Mesenchymal stem cell (in vitro differentiated cells and primary cell): ENCODE results near the gene ABCA3.

Experiments
- DNase-seq: peaks from one replicate; pipeline ENCODE4 v3.0.0-alpha.2; 2013
- H2AFZ ChIP-seq: one replicate; pipeline ENCODE4 v1.6.1; 2013; ENCODE audit warnings: low read depth, mild to moderate bottlenecking, control low read depth, inconsistent platforms, low read length, moderate library complexity
- H2AK5ac ChIP-seq: 2 replicates; pipeline ENCODE4 v1.6.1; 2013; ENCODE audit warnings: low read length, moderate library complexity, mild to moderate bottlenecking, inconsistent platforms; ENCODE audit not compliant: severe bottlenecking
- H2BK120ac ChIP-seq: one replicate; pipeline ENCODE4 v1.6.1; 2013; ENCODE audit warnings: low read depth, mild to moderate bottlenecking, inconsistent platforms, low read length, moderate library complexity
- H2BK12ac ChIP-seq, 2 experiments: one replicate each; pipeline ENCODE4 v1.6.1; 2013; ENCODE audit warnings: inconsistent platforms in 2 of 2, low read length in 2 of 2, mild to moderate bottlenecking in 2 of 2, moderate library complexity in 2 of 2, control low read depth in 1 of 2
- H2BK15ac ChIP-seq: one replicate; pipeline ENCODE4 v1.6.1; 2013; ENCODE audit warnings: mild to moderate bottlenecking, low read depth, inconsistent platforms; ENCODE audit not compliant: poor library complexity, severe bottlenecking
- H2BK5ac ChIP-seq: 2 replicates; pipeline ENCODE4 v1.6.1; 2013; ENCODE audit warnings: low read depth, mild to moderate bottlenecking, low read length, control low read depth, inconsistent platforms; ENCODE audit not compliant: poor library complexity, severe bottlenecking
- H3K14ac ChIP-seq, 2 experiments: one replicate each; pipeline ENCODE4 v1.6.1; 2013; ENCODE audit warnings: inconsistent platforms in 2 of 2, low read length in 2 of 2, control low read depth in 1 of 2, mild to moderate bottlenecking in 1 of 2, moderate library complexity in 1 of 2
- H3K18ac ChIP-seq, 2 experiments: one replicate each; pipeline ENCODE4 v1.6.1; 2013; ENCODE audit warnings: inconsistent platforms in 2 of 2, low read length in 2 of 2, control low read depth in 1 of 2, low read depth in 1 of 2, mild to moderate bottlenecking in 1 of 2
- H3K23ac ChIP-seq, 2 experiments: one replicate each; pipeline ENCODE4 v1.6.1; 2013; ENCODE audit warnings: inconsistent platforms in 2 of 2, low read length in 2 of 2, mild to moderate bottlenecking in 2 of 2, moderate library complexity in 2 of 2, control low read depth in 1 of 2
- H3K27ac ChIP-seq: 2 replicates; pipeline ENCODE4 v1.5.1; 2013; ENCODE audit warnings: mild to moderate bottlenecking, moderate library complexity, low read length, control low read depth, inconsistent platforms; ENCODE audit not compliant: poor library complexity, severe bottlenecking
- H3K27me3 ChIP-seq, 2 experiments: 2 replicates each; pipeline versions ENCODE4 v1.6.1 to v1.7.0; 2013; ENCODE audit warnings: low read length in 2 of 2, mild to moderate bottlenecking in 2 of 2, moderate library complexity in 2 of 2, control low read depth in 1 of 2, inconsistent platforms in 1 of 2; ENCODE audit not compliant: control insufficient read depth in 1 of 2, insufficient read depth in 1 of 2
- H3K36me3 ChIP-seq, 2 experiments: 2 replicates each; pipeline versions ENCODE4 v1.6.1 to v1.7.0; 2013; ENCODE audit warnings: low read length in 2 of 2, control low read depth in 1 of 2, inconsistent platforms in 1 of 2, low read depth in 1 of 2, mild to moderate bottlenecking in 1 of 2; ENCODE audit not compliant: insufficient read depth in 2 of 2, control insufficient read depth in 1 of 2
- H3K4ac ChIP-seq, 2 experiments: one replicate each; pipeline ENCODE4 v1.6.1; 2013; ENCODE audit warnings: inconsistent platforms in 2 of 2, low read length in 2 of 2, mild to moderate bottlenecking in 2 of 2, moderate library complexity in 2 of 2, control low read depth in 1 of 2, low read depth in 1 of 2
- H3K4me1 ChIP-seq: 2 replicates; pipeline ENCODE4 v1.6.1; 2013; ENCODE audit warnings: low read depth, low read length, control low read depth; ENCODE audit not compliant: control insufficient read depth, insufficient read depth
- H3K4me2 ChIP-seq: 2 replicates; pipeline ENCODE4 v1.6.1; 2013; ENCODE audit warnings: low read length, mild to moderate bottlenecking, inconsistent platforms; ENCODE audit not compliant: poor library complexity, severe bottlenecking
- H3K4me3 ChIP-seq, 2 experiments: 2 replicates each; pipeline versions ENCODE4 v1.5.1 to v1.7.0; 2013; ENCODE audit warnings: low read length in 2 of 2, mild to moderate bottlenecking in 2 of 2, control low read depth in 1 of 2, low read depth in 1 of 2; ENCODE audit not compliant: insufficient read depth in 1 of 2
- H3K79me1 ChIP-seq: replicated peaks from 2 replicates; pipeline ENCODE4 v1.6.1; 2013; ENCODE audit warnings: mild to moderate bottlenecking, control low read depth, low read length, inconsistent platforms; ENCODE audit not compliant: poor library complexity, severe bottlenecking
- H3K9ac ChIP-seq: 2 replicates; pipeline ENCODE4 v1.7.0; 2013; ENCODE audit warnings: mild to moderate bottlenecking, low read length, moderate library complexity
- H3K9me3 ChIP-seq: 2 replicates; pipeline ENCODE4 v1.7.0; 2013; ENCODE audit warnings: mild to moderate bottlenecking, low read length; ENCODE audit not compliant: control insufficient read depth
- H4K8ac ChIP-seq: one replicate; pipeline ENCODE4 v1.6.1; 2013; ENCODE audit warnings: inconsistent platforms, mild to moderate bottlenecking, low read length, moderate library complexity
- H4K91ac ChIP-seq: one replicate; pipeline ENCODE4 v1.6.1; 2013; ENCODE audit warnings: mild to moderate bottlenecking, low read length, inconsistent platforms
- WGBS: methylation state at CpG from one replicate; pipeline ENCODE4 v1.1.7; 2013; ENCODE audit warnings: mixed read lengths; 5-methylcytosine and 5-hydroxymethylcytosine counted together

The ABCA3 gene

GRCh38 chr16:2282866-2283555 is 57.5 kb downstream of the ABCA3 start:
- H3K4me1 ChIP-seq = no peaks in the 10 kb centered on the region
- WGBS = 83% methylated on average over 22 of the region's 26 CpGs

GRCh38 chr16:2282262-2282661 is 58.3 kb downstream of the ABCA3 start:
- H3K27me3 ChIP-seq = peaks cover 15 to 77% of the 10 kb centered on the region in 2 experiments
- 60% methylated on average over 4 of the region's 5 CpGs for WGBS

More at GRCh38 chr16:2282866-2283555, 57.5 kb downstream of the ABCA3 start:
- Histone ChIP-seq H4K8ac (no peak overlapping the region), H2BK5ac (no peak overlapping the region), H3K36me3 (no peaks in the 10 kb centered on the region), H3K14ac (no peak overlapping the region), H2AK5ac (no peak overlapping the region), H3K23ac (no peak overlapping the region), H3K4me3 (no peak overlapping the region), H2BK120ac (no peak overlapping the region), H4K91ac (no peak overlapping the region), H2BK12ac (no peak overlapping the region), H3K18ac (no peak overlapping the region), H3K4me2 (no peak overlapping the region), H3K4ac (no peak overlapping the region), H3K27ac (no peak overlapping the region), H2BK15ac (no peak overlapping the region), H3K9ac (no peak overlapping the region), H3K9me3 (no peaks in the 10 kb centered on the region), H3K79me1 (no peaks in the 10 kb centered on the region), H3K27me3 (peaks cover 12 to 74% of the 10 kb centered on the region in 2 experiments), H2AFZ (no peak overlapping the region)
- DNase-seq = no peak

DNA sequence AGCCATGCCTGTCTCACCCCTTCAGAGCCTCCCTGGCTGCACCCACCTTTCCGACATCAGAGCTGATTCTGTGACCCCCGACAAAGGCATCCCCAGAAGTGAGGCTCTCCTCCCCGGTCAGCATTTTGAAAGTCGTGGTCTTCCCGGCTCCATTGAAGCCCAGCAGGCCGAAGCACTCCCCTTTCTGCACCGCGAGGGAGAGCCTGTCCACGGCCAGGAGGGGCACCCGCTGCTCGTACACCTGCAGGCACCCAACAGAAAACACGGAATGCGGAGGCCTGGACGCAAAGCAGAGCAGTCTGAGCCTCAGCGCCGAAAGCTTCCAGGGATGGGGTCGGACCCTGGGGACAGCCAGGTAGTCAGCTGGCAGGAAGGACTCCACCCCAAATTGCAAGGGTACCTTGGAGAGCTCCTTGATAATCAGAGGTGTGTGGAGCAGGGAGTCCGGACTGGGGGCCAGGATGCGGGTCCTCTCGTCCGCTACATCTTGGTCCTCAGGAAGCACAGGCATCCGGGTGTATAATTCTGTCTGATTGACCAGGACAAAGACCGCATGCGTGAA is 59.5 kb downstream of the ABCA3 start:
- H3K4me2 ChIP-seq = no peak overlapping the region
- no peak overlapping the region for H2BK15ac ChIP-seq
- H4K8ac ChIP-seq = no peak overlapping the region
- H2AFZ ChIP-seq = no peak overlapping the region
- no peaks in the 10 kb centered on the region for H3K79me1 ChIP-seq
- H4K91ac ChIP-seq = no peak overlapping the region
- no peak overlapping the region for H3K4me3 ChIP-seq
- H2AK5ac ChIP-seq = no peak overlapping the region
- WGBS = 88% methylated on average over 24 of the region's 24 CpGs
- DNase-seq = no peak
- H2BK5ac ChIP-seq = no peak overlapping the region
- H3K18ac ChIP-seq = no peak overlapping the region
- H3K9ac ChIP-seq = no peak overlapping the region
- H3K23ac ChIP-seq = no peak overlapping the region
- H3K9me3 ChIP-seq = no peaks in the 10 kb centered on the region
- no peaks in the 10 kb centered on the region for H3K4me1 ChIP-seq
- H3K36me3 ChIP-seq = no peaks in the 10 kb centered on the region
- no peak overlapping the region for H3K27ac ChIP-seq
- no peak overlapping the region for H3K14ac ChIP-seq
- H2BK120ac ChIP-seq = no peak overlapping the region
- H2BK12ac ChIP-seq = no peak overlapping the region
- H3K27me3 ChIP-seq = peaks cover 25 to 77% of the 10 kb centered on the region in 2 experiments
- H3K4ac ChIP-seq = no peak overlapping the region

More at GRCh38 chr16:2282262-2282661, 58.3 kb downstream of the ABCA3 start:
- Histone ChIP-seq H3K14ac (no peak overlapping the region), H3K27ac (no peak overlapping the region), H3K23ac (no peak overlapping the region), H4K8ac (no peak overlapping the region), H3K4me2 (no peak overlapping the region), H2BK5ac (no peak overlapping the region), H3K36me3 (no peaks in the 10 kb centered on the region), H2AFZ (no peak overlapping the region), H3K4me3 (no peak overlapping the region), H3K4me1 (no peaks in the 10 kb centered on the region), H3K9ac (no peak overlapping the region), H3K18ac (no peak overlapping the region), H2BK12ac (no peak overlapping the region), H3K9me3 (no peaks in the 10 kb centered on the region), H2BK120ac (no peak overlapping the region), H2BK15ac (no peak overlapping the region), H3K79me1 (no peaks in the 10 kb centered on the region), H3K4ac (no peak overlapping the region), H4K91ac (no peak overlapping the region), H2AK5ac (no peak overlapping the region)
- no peak for DNase-seq

- DNase-seq = no peak
- Histone ChIP-seq H3K79me1 (no peaks in the 10 kb centered on the region), H3K4me3 (no peak overlapping the region), H3K23ac (no peak overlapping the region), H3K4me2 (no peak overlapping the region), H4K8ac (no peak overlapping the region), H2BK120ac (no peak overlapping the region), H3K27me3 (peaks cover 31 to 80% of the 10 kb centered on the region in 2 experiments), H3K14ac (no peak overlapping the region), H3K27ac (no peak overlapping the region), H2BK12ac (no peak overlapping the region), H3K4me1 (peaks cover 2% of the 10 kb centered on the region), H2AK5ac (no peak overlapping the region), H4K91ac (no peak overlapping the region), H3K4ac (no peak overlapping the region), H3K36me3 (no peaks in the 10 kb centered on the region), H2AFZ (no peak overlapping the region), H3K9ac (no peak overlapping the region), H3K18ac (no peak overlapping the region), H2BK15ac (no peak overlapping the region), H2BK5ac (no peak overlapping the region), H3K9me3 (no peaks in the 10 kb centered on the region)
- 89% methylated on average over 8 of the region's 8 CpGs for WGBS
Observed at GRCh38 chr16:2280461-2280860, 60.1 kb downstream of the ABCA3 start.
